Lung (tissue), 12 donors: ENCODE data around the gene CPNE1. TPM values are rescaled to one million over a fixed set of nuclear protein-coding genes. Genes with fewer than 3 reads are reported as not detected.

Source experiments
- ATAC-seq: fragments of 200-7000 bp; cut with Tn5 transposase; one replicate; pipeline ENCODE4 v1.9.1; 2020; ENCODE audit warnings: moderate number of reproducible peaks; ENCODE audit not compliant: insufficient read depth, low FRiP score
- DNase-seq, 3 donors: peaks; one replicate each; pipeline ENCODE4 v3.0.0-alpha.2; 2013 to 2017
- H3K27ac ChIP-seq, 2 donors: one replicate each; pipeline ENCODE4 v1.5.1; 2013; ENCODE audit warnings: mild to moderate bottlenecking in 2 of 2, moderate library complexity in 2 of 2, control low read depth in 1 of 2, inconsistent platforms in 1 of 2, low read depth in 1 of 2, low read length in 1 of 2
- H3K27me3 ChIP-seq, 3 donors: one replicate each; pipeline ENCODE4 v1.5.1; 2013; ENCODE audit warnings: low read length in 2 of 3; ENCODE audit not compliant: control insufficient read depth in 3 of 3, insufficient read depth in 3 of 3
- H3K36me3 ChIP-seq, 4 donors: one replicate each; pipeline ENCODE4 v1.5.1; 2013; ENCODE audit warnings: low read length in 4 of 4, mild to moderate bottlenecking in 1 of 4, moderate library complexity in 1 of 4; ENCODE audit not compliant: control insufficient read depth in 4 of 4, insufficient read depth in 4 of 4
- H3K4me1 ChIP-seq, 5 donors: one replicate each; pipeline ENCODE4 v1.5.1; 2013; ENCODE audit warnings: low read length in 5 of 5, mild to moderate bottlenecking in 2 of 5, moderate library complexity in 1 of 5; ENCODE audit not compliant: control insufficient read depth in 5 of 5, insufficient read depth in 5 of 5
- H3K4me3 ChIP-seq: one replicate; pipeline ENCODE4 v1.5.1; 2013; ENCODE audit warnings: mild to moderate bottlenecking, control low read depth, moderate library complexity
- H3K9ac ChIP-seq, 2 donors: one replicate each; pipeline ENCODE4 v1.5.1; 2013; ENCODE audit warnings: low read length in 2 of 2, control low read depth in 1 of 2; ENCODE audit not compliant: insufficient read depth in 1 of 2
- H3K9me3 ChIP-seq, 4 donors: one replicate each; pipeline ENCODE4 v1.5.1; 2013; ENCODE audit warnings: low read length in 3 of 4, mild to moderate bottlenecking in 1 of 4, moderate library complexity in 1 of 4; ENCODE audit not compliant: control insufficient read depth in 4 of 4, insufficient read depth in 3 of 4
- CTCF ChIP-seq: IDR thresholded peaks from 2 replicates; pipeline ENCODE4 v1.5.1; 2012; ENCODE audit warnings: mild to moderate bottlenecking; ENCODE audit errors: control extremely low read depth, extremely low read depth
- WGBS, 2 donors: extraction: QIAGEN DNeasy Blood & Tissue Kit; methylation state at CpG; one replicate each; pipeline ENCODE4 v1.1.7; 2013; 5-methylcytosine and 5-hydroxymethylcytosine counted together
- polyA plus RNA-seq, 2 donors: library from polyadenylated mRNA; stranded (reverse); fragments of 200-250 nt; gene quantifications; one replicate each; pipeline ENCODE4 v1.2.1, GENCODE V29; 2013
- total RNA-seq, 2 donors: library from RNA; depleted of rRNA in 1 of 2; stranded (reverse); fragments of >200 nt in 1 of 2; gene quantifications; one replicate each; pipeline ENCODE4 v1.2.1, GENCODE V29; 2014 to 2021
- donor health status: control.
- donor health status: control.
- donor health status: Bipolar disorder and iron deficiency.
- donor health status: healthy.
- donor health status: DM: yes; HTN: yes; CAD: no.

Gene CPNE1
- total and polyA plus RNA-seq, 4 donors, result 91.9 to 180 (median 140) TPM

GRCh38 chr20:35661053-35661452 is 3.6 kb downstream of the CPNE1 start:
- no peaks in the 10 kb centered on the region for H3K9me3 ChIP-seq
- H3K27ac ChIP-seq, result no peak overlapping the region
- no peak for TF ChIP-seq CTCF
- no peak overlapping the region for H3K4me3 ChIP-seq
- ATAC-seq, result no peak
- H3K36me3 ChIP-seq, result no peaks in the 10 kb centered on the region
- peaks cover 8 to 34% (median 13%) of the 10 kb centered on the region in 5 donors for H3K4me1 ChIP-seq
- no peak for DNase-seq
- WGBS, 2 donors, result 39 to 43% methylated on average over 2 of the region's 2 CpGs
- no peaks in the 10 kb centered on the region for H3K27me3 ChIP-seq
- H3K9ac ChIP-seq, result no peak overlapping the region

GRCh38 chr20:35660122-35660937 is 4.4 kb downstream of the CPNE1 start:
- TF ChIP-seq CTCF, result no peak
- ATAC-seq (no peak), DNase-seq (no peak)
- Histone ChIP-seq H3K27me3 (no peaks in the 10 kb centered on the region), H3K4me3 (no peak overlapping the region), H3K9ac (no peak overlapping the region), H3K27ac (no peak overlapping the region), H3K4me1 (peaks cover 8 to 34% (median 13%) of the 10 kb centered on the region in 5 donors), H3K9me3 (no peaks in the 10 kb centered on the region), H3K36me3 (no peaks in the 10 kb centered on the region)
- 89 to 90% methylated on average over 10 of the region's 10 CpGs for WGBS, 2 donors

GRCh38 chr20:35657271-35657670 is 7.4 kb downstream of the CPNE1 start:
- peaks cover 6 to 27% (median 15%) of the 10 kb centered on the region in 5 donors for H3K4me1 ChIP-seq
- peak in 1 of 3 donors; percentile 35 for DNase-seq
- H3K9me3 ChIP-seq, result peaks cover 0 to 2% (median 0%) of the 10 kb centered on the region in 4 donors
- no peak overlapping the region for H3K27ac ChIP-seq
- ATAC-seq, result no peak
- no peak for TF ChIP-seq CTCF
- 2 to 11% methylated on average over 1 of the region's 1 CpG for WGBS, 2 donors
- no peak overlapping the region for H3K4me3 ChIP-seq
- peak overlapping the region in 1 of 2 donors; percentile 44 for H3K9ac ChIP-seq
- no peaks in the 10 kb centered on the region for H3K27me3 ChIP-seq
- peaks cover 20 to 23% (median 21%) of the 10 kb centered on the region in 4 donors for H3K36me3 ChIP-seq
